Panc1 (cell line): ENCODE results near the gene NUP93.

Experiments
- POLR2AphosphoS5 ChIP-seq: IDR thresholded peaks from 2 replicates; pipeline ENCODE4 v1.6.1; 2012; ENCODE audit warnings: mild to moderate bottlenecking, low read depth, low read length, moderate library complexity
- TF ChIP-seq, protein P1 (sequence below): fragments of 450-650 bp; IDR thresholded peaks from 2 replicates; pipeline ENCODE4 v1.5.1; 2017; ENCODE audit warnings: mild to moderate bottlenecking

DNA sequence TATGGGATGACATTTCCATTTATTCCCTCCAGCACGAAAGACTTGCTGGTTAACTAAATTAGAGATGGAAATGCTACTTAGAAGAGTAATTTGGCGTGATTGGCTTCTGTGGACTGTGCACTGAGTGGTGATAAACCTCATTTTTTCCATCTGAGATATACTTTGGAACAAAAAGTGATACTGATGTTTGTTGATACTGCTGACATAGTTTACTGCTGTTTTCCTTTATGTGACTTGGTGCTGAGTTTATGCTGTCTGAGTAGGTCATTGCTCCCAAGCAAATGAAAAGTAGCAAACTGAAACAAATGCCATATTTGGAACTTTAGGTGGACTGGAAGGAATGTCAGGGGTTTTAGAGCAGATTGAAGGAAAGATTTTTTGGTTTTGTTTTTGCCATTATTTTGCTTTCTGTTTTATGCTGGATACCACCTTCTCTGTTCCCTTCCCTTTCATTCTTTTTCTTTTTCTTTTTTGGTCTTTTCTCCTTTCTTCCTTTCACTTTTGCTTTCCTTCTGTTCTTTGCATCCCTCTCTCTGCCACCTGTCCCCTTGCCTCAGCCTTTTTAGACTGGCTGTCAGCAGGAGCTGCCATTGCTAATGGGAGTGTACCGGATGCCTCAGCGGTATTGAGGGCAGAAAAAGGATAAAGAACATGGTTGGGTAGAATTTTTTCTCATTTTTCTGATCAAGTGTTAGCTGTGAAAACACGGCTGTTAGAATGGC is 41.8 kb downstream of the NUP93 start:
- no peak for TF ChIP-seq POLR2AphosphoS5
- TF ChIP-seq, protein P1, sequence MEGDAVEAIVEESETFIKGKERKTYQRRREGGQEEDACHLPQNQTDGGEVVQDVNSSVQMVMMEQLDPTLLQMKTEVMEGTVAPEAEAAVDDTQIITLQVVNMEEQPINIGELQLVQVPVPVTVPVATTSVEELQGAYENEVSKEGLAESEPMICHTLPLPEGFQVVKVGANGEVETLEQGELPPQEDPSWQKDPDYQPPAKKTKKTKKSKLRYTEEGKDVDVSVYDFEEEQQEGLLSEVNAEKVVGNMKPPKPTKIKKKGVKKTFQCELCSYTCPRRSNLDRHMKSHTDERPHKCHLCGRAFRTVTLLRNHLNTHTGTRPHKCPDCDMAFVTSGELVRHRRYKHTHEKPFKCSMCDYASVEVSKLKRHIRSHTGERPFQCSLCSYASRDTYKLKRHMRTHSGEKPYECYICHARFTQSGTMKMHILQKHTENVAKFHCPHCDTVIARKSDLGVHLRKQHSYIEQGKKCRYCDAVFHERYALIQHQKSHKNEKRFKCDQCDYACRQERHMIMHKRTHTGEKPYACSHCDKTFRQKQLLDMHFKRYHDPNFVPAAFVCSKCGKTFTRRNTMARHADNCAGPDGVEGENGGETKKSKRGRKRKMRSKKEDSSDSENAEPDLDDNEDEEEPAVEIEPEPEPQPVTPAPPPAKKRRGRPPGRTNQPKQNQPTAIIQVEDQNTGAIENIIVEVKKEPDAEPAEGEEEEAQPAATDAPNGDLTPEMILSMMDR, result no peak
